BLaER1 (cell line): ENCODE results near the gene BAIAP3.
A peak's percentile ranks its signal among the peaks of the same experiment; 100 is the strongest.

ENCODE experiments used
- H3K27ac ChIP-seq: shearing (Covaris generic); formaldehyde crosslinking; 2 replicates; pipeline ENCODE4 v1.8.1; 2022
- H3K27me3 ChIP-seq: shearing (Covaris generic); formaldehyde crosslinking; 2 replicates; pipeline ENCODE4 v1.8.1; 2022
- H3K36me3 ChIP-seq: shearing (Covaris generic); formaldehyde crosslinking; 2 replicates; pipeline ENCODE4 v1.8.1; 2022
- H3K4me1 ChIP-seq: shearing (Covaris generic); formaldehyde crosslinking; 2 replicates; pipeline ENCODE4 v1.8.1; 2022
- H3K4me2 ChIP-seq: shearing (Covaris generic); formaldehyde crosslinking; 2 replicates; pipeline ENCODE4 v1.8.1; 2022
- H3K4me3 ChIP-seq: shearing (Covaris generic); formaldehyde crosslinking; 2 replicates; pipeline ENCODE4 v1.8.1; 2022
- H3K9ac ChIP-seq: shearing (Covaris generic); formaldehyde crosslinking; 2 replicates; pipeline ENCODE4 v1.8.1; 2022
- H3K9me3 ChIP-seq: shearing (Covaris generic); formaldehyde crosslinking; 2 replicates; pipeline ENCODE4 v1.8.1; 2022
- H4K20me1 ChIP-seq: shearing (Covaris generic); formaldehyde crosslinking; 2 replicates; pipeline ENCODE4 v1.8.1; 2022
- Cebpa-rat ChIP-seq: shearing (Covaris generic); IDR thresholded peaks from 2 replicates; pipeline ENCODE4 v1.8.1; 2022

Gene BAIAP3

DNA sequence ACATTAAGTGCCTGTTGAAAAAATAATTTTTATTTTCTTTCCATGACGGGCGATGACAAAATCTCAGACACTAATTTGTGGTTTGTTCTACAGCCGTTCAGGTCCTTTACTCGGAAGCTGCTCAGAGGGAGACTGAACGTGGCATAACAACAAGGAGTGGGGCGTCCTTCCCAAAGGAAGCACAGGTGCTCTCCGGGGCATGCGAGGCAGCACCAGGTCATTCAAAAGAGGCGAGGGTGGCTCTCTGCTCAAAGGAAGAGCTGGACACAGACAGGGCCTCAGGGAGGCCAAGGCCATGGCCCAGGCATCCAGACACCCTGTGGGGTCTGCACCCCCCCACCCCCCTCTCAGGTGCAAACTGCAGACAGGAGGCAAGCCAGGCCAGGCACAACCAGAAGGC lies 64.9 kb downstream of the BAIAP3 start:
- H3K9ac ChIP-seq, result peak overlapping the region; percentile 25; the same call in 1 of the 2 replicates

More for the DNA sequence above, 64.9 kb downstream of the BAIAP3 start:
- Histone ChIP-seq H3K27ac (peak overlapping the region; percentile 51; the same call in 1 of the 2 replicates), H3K27me3 (no peaks in the 10 kb centered on the region), H3K4me1 (peaks cover 35% of the 10 kb centered on the region), H4K20me1 (peaks cover 42% of the 10 kb centered on the region), H3K36me3 (peaks cover 94% of the 10 kb centered on the region), H3K4me3 (no peak overlapping the region), H3K4me2 (peak overlapping the region; percentile 43), H3K9me3 (no peaks in the 10 kb centered on the region)
- no peak for TF ChIP-seq Cebpa-rat
